Measurements from ENCODE around the gene ACHE.

GRCh38 chr7:100882201-100882600 lies 13.5 kb downstream of the ACHE start:
- TF ChIP-seq POLR2AphosphoS5 (IDR thresholded peaks at IDR 0.05; ENCODE audit: borderline replicate concordance, low read depth, low read length) (no peak), EZH2 (IDR thresholded peaks at IDR 0.05) (no peak)

Data from SK-N-MC (cell line).